ENCODE data around the gene SAFB.

GRCh38 chr19:5671600-5671999 lies 48.7 kb downstream of the SAFB start:
- TF ChIP-seq CTCF (conservative IDR thresholded peaks at IDR 0.05; ENCODE audit: low read depth, low read length) = no peak
- no peak for TF ChIP-seq POLR2A (IDR thresholded peaks at IDR 0.05; ENCODE audit: low read depth, low read length)
- no peak for TF ChIP-seq RFX5 (IDR thresholded peaks at IDR 0.05; ENCODE audit: low read depth, low read length)
- TF ChIP-seq NFE2L2 (IDR thresholded peaks at IDR 0.05; ENCODE audit: low read depth, low read length) = no peak
- TF ChIP-seq ELK1 (IDR thresholded peaks at IDR 0.05; ENCODE audit: borderline replicate concordance, low read depth, low read length) = no peak
- no peak for TF ChIP-seq CEBPB (IDR thresholded peaks at IDR 0.05; ENCODE audit: low read depth, low read length)
- no peak for TF ChIP-seq SMC3 (IDR thresholded peaks at IDR 0.05; ENCODE audit: low read depth, low read length)
- TF ChIP-seq RCOR1 (IDR thresholded peaks at IDR 0.05; ENCODE audit: insufficient replicate concordance, low read length) = no peak
- no peak for TF ChIP-seq FOS (IDR thresholded peaks at IDR 0.05; ENCODE audit: low read depth, low read length)
- TF ChIP-seq USF2 (IDR thresholded peaks at IDR 0.05; ENCODE audit: low read depth, low read length) = no peak
- TF ChIP-seq RAD21 (IDR thresholded peaks at IDR 0.05; ENCODE audit: low read length) = no peak
- no peak for TF ChIP-seq BHLHE40 (IDR thresholded peaks at IDR 0.05; ENCODE audit: low read depth, low read length)
- TF ChIP-seq MAFK (IDR thresholded peaks at IDR 0.05; ENCODE audit: low read depth, low read length) = no peak
- TF ChIP-seq MXI1 (IDR thresholded peaks at IDR 0.05; ENCODE audit: borderline replicate concordance, low read depth, low read length) = no peak
